ENCODE data around the gene FGFR2. TPM values are rescaled to one million over a fixed set of nuclear protein-coding genes. Genes with fewer than 3 reads are reported as not detected.
"Not testable (repeated sequence)": the region's sequence is repeated elsewhere in the genome, so short reads cannot be mapped to it uniquely, and the experiment has no call there.

The FGFR2 gene
- total RNA-seq, 2 donors from 2014 or later, result not detected

DNA sequence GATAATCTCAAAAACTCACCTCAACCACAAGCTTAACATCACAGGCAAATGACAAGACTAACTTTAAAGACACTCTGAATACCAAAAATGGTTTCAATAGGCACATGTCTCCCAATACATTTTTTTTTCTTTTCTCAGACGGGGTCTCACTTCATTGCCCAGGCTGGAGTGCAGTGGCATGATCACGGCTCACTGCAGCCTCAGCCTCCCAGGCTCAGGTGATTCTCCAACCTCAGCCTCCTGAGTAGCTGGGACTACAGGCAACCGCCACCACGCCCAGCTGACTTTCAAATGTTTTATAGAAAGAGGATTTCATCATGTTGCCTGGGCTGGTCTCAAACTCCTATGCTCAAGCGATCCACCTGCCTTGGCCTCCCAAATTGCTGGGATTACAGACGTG, 77.7 kb downstream of the FGFR2 start:
- not testable (repeated sequence) for H3K27ac Mint-ChIP-seq; H3K27me3 Mint-ChIP-seq; H3K9me3 Mint-ChIP-seq; H3K36me3 Mint-ChIP-seq (ENCODE audit: low read depth); H3K4me3 Mint-ChIP-seq; ATAC-seq (replicated peaks); H3K4me1 Mint-ChIP-seq

DNA sequence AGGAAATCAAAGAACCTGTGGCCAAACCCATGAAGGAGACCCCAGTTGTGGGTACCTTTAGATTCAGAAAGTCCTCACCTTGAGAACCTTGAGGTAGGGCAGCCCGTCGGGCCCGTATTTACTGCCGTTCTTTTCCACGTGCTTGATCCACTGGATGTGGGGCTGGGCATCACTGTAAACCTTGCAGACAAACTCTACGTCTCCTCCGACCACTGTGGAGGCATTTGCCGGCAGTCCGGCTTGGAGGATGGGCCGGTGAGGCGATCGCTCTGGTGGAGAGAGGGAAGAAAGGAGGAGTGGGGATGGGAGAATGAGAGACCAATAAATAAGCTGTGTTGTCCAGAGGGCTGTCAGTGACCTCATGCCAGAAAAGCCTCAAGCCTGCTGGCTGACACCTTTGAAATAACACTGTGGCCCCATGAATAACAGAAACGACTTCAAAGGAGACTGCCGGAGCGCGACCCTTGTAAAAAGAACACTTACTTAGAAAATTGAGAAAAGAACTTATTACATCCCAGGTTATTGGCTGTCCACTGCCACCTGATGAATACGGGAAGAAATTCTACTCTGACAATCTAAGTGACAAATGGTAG, 78.2 kb downstream of the FGFR2 start:
- no peak for ATAC-seq (replicated peaks)
- Mint-ChIP-seq H3K4me1 (peaks cover 6% of the 10 kb centered on the region), H3K9me3 (peaks cover 4% of the 10 kb centered on the region), H3K36me3 (ENCODE audit: low read depth) (no peaks in the 10 kb centered on the region), H3K27ac (no peak overlapping the region), H3K4me3 (no peak overlapping the region), H3K27me3 (peaks cover 3% of the 10 kb centered on the region)

DNA sequence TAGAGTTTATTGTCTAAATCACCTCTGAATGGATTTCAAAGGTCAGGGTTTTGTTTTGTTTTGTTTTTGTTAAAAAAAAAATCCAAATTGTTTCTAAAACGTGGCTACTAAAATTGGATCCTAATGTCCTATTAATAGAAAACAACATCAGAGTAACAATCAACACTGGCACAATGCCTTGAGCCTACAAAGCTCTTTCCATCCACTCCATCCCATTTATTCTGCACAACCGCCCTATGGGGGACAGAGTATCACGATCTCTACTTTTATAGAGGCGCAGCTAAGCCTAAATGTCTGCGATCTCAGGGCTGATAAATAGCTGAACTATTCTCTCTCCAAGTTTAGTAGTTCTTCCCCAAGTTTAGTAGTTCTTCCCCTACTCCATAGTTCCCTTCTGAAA, 78.8 kb downstream of the FGFR2 start:
- Mint-ChIP-seq H3K27ac (no peak overlapping the region), H3K4me1 (peaks cover 6% of the 10 kb centered on the region), H3K4me3 (no peak overlapping the region), H3K36me3 (ENCODE audit: low read depth) (no peaks in the 10 kb centered on the region), H3K27me3 (peaks cover 3% of the 10 kb centered on the region), H3K9me3 (peaks cover 4% of the 10 kb centered on the region)
- no peak for ATAC-seq (replicated peaks)

DNA sequence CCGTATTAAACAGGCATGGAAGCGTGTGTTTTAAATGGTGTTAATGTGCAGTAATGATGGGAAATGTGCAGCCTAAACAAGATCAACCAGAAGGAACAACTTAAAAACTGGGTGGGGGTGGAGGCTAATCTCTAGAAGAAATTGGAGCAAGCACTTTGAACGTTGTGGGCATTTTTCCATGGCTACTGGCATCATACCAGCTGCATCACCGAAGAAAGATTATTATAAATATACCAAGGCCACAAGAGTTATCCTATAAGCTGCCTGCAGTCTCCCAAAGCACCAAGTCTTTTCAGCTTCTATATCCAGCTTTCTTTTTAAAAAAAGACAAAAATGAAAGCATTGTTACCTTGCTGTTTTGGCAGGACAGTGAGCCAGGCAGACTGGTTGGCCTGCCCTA, 79.9 kb downstream of the FGFR2 start:
- no peak overlapping the region for H3K4me3 Mint-ChIP-seq
- H3K9me3 Mint-ChIP-seq, result peaks cover 4% of the 10 kb centered on the region
- ATAC-seq (replicated peaks), result no peak
- H3K27ac Mint-ChIP-seq, result no peak overlapping the region
- H3K36me3 Mint-ChIP-seq (ENCODE audit: low read depth), result no peaks in the 10 kb centered on the region
- peaks cover 3% of the 10 kb centered on the region for H3K27me3 Mint-ChIP-seq
- peaks cover 6% of the 10 kb centered on the region for H3K4me1 Mint-ChIP-seq

DNA sequence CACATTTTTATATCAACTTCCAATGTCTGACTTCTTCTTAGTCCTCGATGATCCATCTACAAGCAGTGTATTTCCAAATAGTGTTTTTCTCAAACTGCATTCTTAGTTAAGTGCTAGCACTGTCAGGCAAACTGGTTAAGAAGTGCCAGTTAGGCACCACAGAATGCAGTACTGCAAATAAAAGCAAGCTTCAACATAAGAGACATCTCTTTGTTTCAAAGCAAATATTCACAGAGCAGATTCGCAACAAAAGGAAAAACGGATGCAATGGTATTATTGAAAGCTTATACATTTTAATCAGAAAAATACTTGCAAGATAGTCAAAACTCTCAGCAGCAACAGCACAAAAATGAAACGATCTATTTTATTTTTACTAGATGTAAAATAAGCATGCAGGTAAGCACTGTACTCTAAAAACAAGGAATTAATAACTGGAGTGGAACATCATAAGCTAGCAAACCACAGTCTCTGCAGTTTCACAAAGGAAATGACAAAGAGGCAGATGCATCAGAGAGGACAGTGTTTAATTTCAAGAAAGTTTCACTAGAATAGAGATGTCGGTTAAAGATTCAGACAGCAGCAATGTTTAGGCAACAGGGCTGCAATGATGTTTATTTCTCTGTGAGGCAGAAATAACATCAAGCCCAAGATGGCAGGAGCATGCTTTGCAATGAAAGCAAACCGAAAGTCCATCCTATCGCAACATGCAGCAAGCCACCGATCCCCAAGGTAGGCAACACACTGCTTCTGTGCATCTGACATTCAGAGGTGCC, 82.0 kb downstream of the FGFR2 start:
- H3K4me1 Mint-ChIP-seq, result peaks cover 6% of the 10 kb centered on the region
- peaks cover 3% of the 10 kb centered on the region for H3K27me3 Mint-ChIP-seq
- H3K27ac Mint-ChIP-seq, result no peak overlapping the region
- peaks cover 2% of the 10 kb centered on the region for H3K9me3 Mint-ChIP-seq
- no peaks in the 10 kb centered on the region for H3K36me3 Mint-ChIP-seq (ENCODE audit: low read depth)
- ATAC-seq (replicated peaks), result peak; percentile 94
- H3K4me3 Mint-ChIP-seq, result peak overlapping the region; percentile 41

DNA sequence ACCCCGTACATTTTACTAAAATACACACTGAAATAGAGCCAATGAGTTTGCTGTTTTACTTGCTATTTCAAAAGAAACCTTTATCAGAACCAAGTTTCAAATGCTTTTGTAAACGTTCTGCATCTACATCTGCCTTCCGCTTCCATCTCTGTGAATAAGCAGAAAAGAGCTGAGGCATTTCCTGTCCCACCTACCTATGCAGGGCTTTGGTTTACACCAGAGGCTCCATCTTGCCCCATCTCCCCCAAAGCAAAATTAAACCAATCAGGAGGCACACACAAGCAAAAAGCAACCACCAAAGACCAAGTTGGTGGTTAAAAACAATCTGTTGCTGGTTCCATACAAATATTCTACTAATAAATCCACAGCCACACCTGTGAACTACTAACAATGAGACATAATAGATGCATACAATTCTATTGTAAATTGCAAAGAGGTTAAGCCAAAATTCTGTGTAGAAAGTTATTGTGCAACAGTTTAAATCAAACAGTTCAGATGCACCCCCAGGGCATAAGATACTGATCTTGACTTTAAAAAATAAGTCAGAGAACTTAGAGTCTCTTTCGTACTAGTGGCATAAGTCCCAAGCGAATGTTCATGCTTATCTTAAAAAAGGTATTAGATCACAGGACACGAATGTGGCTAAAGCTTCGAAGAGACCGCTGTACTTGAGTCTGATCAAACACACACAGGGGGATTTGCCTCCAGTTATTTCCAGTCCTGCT, 83.9 kb downstream of the FGFR2 start:
- Mint-ChIP-seq H3K4me3 (no peak overlapping the region), H3K27ac (no peak overlapping the region), H3K36me3 (ENCODE audit: low read depth) (no peaks in the 10 kb centered on the region), H3K9me3 (no peaks in the 10 kb centered on the region), H3K27me3 (peaks cover 3% of the 10 kb centered on the region), H3K4me1 (peaks cover 6% of the 10 kb centered on the region)
- ATAC-seq (replicated peaks), result no peak

DNA sequence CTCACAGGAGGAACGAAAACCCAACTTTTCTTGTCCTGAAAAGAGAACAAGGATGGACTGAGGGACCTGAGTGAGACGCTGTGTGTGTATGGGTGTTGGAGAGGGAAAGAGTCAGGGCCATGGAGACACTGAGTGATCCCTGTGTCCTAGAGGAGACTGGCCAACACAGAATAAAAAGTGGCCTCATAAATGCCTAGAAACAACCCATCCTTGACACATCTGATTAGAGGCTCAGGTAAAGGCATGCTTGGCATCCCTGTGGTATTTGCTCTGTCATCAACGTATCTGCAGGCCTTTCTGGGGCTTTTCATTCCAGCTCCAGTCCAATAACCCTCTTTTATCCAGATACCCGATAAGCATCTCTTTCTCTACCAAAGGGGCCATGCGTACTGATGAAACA, 86.3 kb downstream of the FGFR2 start:
- Mint-ChIP-seq H3K36me3 (ENCODE audit: low read depth) (no peaks in the 10 kb centered on the region), H3K4me1 (peaks cover 6% of the 10 kb centered on the region), H3K4me3 (no peak overlapping the region), H3K9me3 (no peaks in the 10 kb centered on the region), H3K27me3 (peaks cover 3% of the 10 kb centered on the region), H3K27ac (no peak overlapping the region)
- no peak for ATAC-seq (replicated peaks)

DNA sequence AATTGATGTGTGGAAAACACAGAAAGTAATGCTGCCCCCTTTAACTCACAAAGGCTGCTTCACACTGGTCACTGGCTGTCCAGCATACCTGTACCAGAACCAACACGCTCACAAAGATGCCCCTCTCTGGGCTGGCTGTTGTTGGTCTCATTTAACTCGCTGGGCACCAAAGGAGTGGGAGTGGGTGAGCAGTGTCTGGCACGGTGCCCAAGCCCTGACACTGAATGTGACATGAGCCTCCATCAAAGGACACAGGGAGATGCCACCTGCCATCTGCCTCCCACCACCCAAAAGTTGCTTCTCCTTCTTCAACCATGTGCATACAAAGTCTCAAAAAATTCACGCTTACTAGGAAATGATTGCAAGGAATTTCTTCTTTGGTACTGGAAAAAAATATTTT, 86.8 kb downstream of the FGFR2 start:
- Mint-ChIP-seq H3K27ac (no peak overlapping the region), H3K36me3 (ENCODE audit: low read depth) (no peaks in the 10 kb centered on the region), H3K4me3 (no peak overlapping the region), H3K27me3 (peaks cover 3% of the 10 kb centered on the region), H3K9me3 (no peaks in the 10 kb centered on the region), H3K4me1 (peaks cover 6% of the 10 kb centered on the region)
- no peak for ATAC-seq (replicated peaks)

DNA sequence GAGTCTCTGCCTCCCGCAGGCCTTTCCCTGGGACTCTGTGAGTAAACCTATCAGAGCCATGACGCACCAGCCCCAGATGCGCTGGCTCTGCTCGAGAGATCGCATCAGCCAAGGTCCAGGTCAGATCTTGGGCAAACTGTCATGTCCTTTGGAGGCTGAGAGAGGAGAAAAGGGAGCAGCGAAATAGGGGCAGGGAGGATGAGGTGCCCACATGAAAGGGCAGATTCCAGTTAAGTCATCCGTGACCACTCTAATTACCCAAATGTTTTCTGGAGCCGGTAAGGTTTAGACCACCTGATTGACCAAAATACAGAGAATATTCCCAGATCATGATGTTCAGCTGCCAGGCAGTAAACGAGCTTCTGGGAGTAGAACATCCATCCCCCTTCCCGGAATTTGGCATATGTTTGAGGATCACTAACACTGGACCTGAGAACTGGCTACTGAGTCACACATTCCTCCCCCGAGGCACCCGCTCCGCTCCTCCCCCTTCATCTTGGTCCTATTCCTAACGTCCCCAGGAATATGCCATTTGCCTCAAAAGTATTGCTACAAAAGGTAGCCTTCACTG, 88.0 kb downstream of the FGFR2 start:
- Mint-ChIP-seq H3K9me3 (no peaks in the 10 kb centered on the region), H3K4me1 (no peaks in the 10 kb centered on the region), H3K27me3 (peaks cover 3% of the 10 kb centered on the region), H3K27ac (no peak overlapping the region), H3K36me3 (ENCODE audit: low read depth) (no peaks in the 10 kb centered on the region), H3K4me3 (no peak overlapping the region)
- ATAC-seq (replicated peaks), result no peak

DNA sequence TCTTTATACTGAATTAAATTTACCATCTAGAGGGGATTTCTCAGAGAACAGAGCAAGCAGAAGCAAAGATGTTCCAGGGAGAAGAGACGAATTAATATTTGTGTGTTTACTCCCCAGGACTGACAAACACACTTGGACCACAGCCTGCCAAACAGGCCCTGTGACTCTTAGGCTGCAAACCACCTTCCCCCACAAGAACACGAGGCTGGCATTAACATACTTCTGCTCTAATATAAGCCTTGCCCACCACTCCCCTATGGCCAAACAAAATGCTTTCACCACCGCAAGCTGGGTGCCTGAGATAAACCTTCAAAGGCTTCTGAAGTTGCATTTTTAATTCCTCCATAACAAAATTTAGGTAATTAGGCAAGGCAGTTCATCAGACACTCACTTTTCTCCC, 88.4 kb downstream of the FGFR2 start:
- ATAC-seq (replicated peaks), result no peak
- no peaks in the 10 kb centered on the region for H3K4me1 Mint-ChIP-seq
- H3K27ac Mint-ChIP-seq, result no peak overlapping the region
- H3K9me3 Mint-ChIP-seq, result no peaks in the 10 kb centered on the region
- H3K36me3 Mint-ChIP-seq (ENCODE audit: low read depth), result no peaks in the 10 kb centered on the region
- no peak overlapping the region for H3K4me3 Mint-ChIP-seq
- H3K27me3 Mint-ChIP-seq, result no peaks in the 10 kb centered on the region

DNA sequence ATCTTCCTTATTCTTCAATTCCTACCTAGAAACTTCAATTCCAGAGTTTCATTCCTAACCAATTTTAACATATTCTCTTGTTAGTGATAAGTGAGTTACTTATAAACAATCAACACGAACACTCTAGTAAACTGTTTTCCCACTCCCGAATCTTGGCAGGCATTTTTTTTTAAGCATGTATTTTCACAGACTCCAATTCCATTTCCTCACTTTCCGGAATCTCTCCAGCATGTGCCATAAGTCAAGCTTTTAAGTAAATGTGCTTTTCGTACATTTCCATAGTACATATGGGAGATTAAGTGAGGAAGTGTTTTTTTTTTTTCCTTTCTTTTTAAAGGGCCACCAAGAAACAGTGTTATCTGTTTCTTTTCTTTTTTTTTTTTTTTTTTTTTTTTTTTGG, 89.1 kb downstream of the FGFR2 start:
- Mint-ChIP-seq H3K4me1 (no peaks in the 10 kb centered on the region), H3K9me3 (no peaks in the 10 kb centered on the region), H3K36me3 (ENCODE audit: low read depth) (no peaks in the 10 kb centered on the region), H3K27me3 (no peaks in the 10 kb centered on the region), H3K4me3 (no peak overlapping the region), H3K27ac (no peak overlapping the region)
- ATAC-seq (replicated peaks), result no peak

DNA sequence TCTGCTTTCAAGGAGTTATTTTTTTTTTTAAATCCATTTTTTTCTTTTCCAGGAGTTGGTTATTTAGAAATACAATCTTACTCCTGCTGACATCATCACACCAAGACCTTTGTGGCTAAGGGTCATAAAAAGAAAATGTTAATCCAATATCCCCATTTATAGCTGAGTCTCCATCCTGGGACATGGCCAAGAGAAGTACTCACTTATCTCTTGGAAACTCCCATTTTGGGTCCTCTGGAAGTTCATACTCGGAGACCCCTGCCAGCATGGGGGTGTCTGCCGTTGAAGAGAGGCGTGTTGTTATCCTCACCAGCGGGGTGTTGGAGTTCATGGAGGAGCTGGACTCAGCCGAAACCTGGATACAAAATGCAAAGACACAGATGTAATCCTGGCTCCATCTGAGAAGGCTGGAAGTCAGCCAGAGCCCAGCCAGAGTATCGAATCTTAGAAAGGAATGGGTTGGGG, 94.6 kb downstream of the FGFR2 start:
- Mint-ChIP-seq H3K36me3 (ENCODE audit: low read depth) (no peaks in the 10 kb centered on the region), H3K27me3 (no peaks in the 10 kb centered on the region), H3K27ac (no peak overlapping the region), H3K4me1 (no peaks in the 10 kb centered on the region), H3K9me3 (no peaks in the 10 kb centered on the region), H3K4me3 (no peak overlapping the region)
- no peak for ATAC-seq (replicated peaks)

DNA sequence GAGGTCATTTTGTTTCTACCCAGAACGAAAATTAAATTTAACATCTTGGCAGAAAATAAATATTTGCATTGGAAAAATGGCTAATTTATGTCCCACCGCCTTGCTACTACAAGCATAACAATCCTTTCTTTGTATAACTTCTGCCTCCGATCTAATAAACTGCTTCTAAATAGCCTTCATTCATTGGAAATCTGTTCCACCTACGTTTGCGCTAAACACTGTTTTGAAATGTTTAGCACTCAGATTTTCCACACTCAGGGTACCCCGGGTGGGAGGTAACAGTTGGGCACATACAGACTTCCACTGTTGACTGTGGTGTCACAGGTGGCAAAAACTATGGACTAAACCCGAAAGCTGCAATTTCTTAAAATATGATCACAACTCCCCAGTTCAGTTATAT, 96.4 kb downstream of the FGFR2 start:
- no peaks in the 10 kb centered on the region for H3K36me3 Mint-ChIP-seq (ENCODE audit: low read depth)
- no peaks in the 10 kb centered on the region for H3K4me1 Mint-ChIP-seq
- H3K27ac Mint-ChIP-seq, result no peak overlapping the region
- no peak overlapping the region for H3K4me3 Mint-ChIP-seq
- ATAC-seq (replicated peaks), result no peak
- H3K9me3 Mint-ChIP-seq, result no peaks in the 10 kb centered on the region
- H3K27me3 Mint-ChIP-seq, result no peaks in the 10 kb centered on the region

DNA sequence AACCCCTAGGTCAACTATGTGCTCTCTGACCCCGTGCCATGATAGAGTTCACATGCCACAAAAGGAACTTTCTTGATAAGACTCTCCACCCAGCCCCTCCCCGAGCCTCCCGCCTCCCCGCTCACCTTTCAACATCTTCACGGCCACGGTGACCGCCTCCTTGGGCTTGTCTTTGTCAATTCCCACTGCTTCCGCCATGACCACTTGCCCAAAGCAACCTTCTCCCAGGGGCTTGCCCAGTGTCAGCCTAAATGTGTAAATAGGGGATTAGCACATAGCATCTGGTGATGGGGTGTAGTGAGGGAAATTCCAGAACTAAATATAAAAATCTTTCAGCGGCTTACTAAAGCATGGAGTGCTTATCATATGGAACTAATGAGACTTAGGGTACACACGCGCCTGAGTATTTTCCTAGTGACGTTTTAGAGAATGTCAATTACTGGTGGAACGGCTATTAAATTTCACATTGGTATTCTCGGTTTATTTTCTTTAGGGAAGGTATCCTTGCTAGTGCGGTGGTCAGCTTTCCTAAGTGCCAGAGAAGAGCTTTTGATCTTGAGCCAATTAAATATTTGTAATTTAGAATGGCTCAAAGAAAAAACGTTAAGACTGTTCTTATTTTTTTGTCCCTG, 97.4 kb downstream of the FGFR2 start:
- no peak for ATAC-seq (replicated peaks)
- Mint-ChIP-seq H3K4me3 (no peak overlapping the region), H3K27me3 (no peaks in the 10 kb centered on the region), H3K9me3 (no peaks in the 10 kb centered on the region), H3K27ac (no peak overlapping the region), H3K36me3 (ENCODE audit: low read depth) (no peaks in the 10 kb centered on the region), H3K4me1 (no peaks in the 10 kb centered on the region)
